GM18498 (cell line): ENCODE data around the gene PRKG1.

Source experiments
- ATAC-seq: cut with Tn5 transposase; IDR thresholded peaks from one replicate; pipeline ENCODE4 v1.9.1; 2021; ENCODE audit warnings: mild to moderate bottlenecking, moderate library complexity; ENCODE audit not compliant: unreplicated experiment

PRKG1 gene

DNA sequence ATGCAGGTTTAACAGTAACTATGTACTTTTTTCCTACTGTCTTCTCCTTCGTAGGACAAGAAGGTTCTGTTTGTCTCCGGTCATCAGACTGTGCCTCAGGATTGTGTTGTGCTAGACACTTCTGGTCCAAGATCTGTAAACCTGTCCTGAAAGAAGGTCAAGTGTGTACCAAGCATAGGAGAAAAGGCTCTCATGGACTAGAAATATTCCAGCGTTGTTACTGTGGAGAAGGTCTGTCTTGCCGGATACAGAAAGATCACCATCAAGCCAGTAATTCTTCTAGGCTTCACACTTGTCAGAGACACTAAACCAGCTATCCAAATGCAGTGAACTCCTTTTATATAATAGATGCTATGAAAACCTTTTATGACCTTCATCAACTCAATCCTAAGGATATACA is 1242.2 kb downstream of the PRKG1 start:
- no peak for ATAC-seq

DNA sequence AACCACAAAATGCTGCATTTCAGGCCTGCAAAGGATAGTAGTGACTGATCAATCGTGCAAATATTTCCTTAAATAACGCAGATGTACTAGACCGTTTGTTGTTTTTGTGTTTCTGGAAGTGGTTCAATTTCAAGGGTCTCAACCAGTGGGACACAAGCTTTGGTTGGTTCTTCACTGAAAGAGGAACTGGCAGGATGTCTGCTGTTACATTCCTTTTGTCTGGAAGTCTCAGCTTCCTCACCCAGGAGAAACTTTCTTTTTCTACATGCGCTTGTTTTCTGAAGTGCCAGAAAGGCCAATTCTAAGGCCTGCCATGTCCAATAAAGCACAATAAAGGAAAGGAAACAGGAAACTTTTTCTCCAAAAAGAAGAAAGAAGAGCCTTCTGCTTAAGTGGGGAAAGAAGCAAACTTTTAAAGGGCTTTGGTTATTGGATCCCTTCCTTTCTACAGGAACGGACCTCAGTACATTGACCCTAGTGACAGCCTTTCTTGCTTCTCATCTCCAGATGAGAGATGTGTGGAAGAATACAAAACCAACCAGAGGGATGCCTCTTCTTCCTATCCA is 1243.9 kb downstream of the PRKG1 start:
- no peak for ATAC-seq

DNA sequence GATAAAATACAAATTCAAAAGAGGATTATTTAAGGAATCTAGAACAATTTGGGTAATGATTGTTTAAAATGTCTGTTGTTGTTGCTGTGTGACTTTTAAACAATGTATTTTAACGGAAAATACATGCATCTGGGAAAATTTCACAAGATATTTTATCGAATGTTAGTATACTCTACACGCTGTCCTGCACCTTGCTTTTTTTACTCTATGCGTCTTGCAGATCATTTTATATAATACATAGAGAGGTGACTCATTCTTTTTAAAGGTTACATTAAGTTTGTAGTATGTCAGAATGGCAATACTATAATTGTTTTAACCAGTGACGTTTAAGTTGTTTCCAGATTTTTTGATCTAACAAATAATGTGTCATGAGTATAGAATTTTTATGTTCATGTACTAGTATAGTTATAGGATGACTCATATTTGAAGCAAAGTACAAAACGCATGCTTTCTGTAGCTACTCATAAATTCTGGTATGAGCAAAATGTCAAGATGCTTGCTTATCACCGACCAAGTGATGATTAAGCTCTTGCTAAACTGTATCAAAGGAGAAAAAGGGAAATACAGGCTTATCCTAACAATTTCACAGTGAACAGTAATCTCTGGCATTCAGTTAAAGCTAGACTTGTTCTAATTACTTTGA is 1244.7 kb downstream of the PRKG1 start:
- no peak for ATAC-seq

DNA sequence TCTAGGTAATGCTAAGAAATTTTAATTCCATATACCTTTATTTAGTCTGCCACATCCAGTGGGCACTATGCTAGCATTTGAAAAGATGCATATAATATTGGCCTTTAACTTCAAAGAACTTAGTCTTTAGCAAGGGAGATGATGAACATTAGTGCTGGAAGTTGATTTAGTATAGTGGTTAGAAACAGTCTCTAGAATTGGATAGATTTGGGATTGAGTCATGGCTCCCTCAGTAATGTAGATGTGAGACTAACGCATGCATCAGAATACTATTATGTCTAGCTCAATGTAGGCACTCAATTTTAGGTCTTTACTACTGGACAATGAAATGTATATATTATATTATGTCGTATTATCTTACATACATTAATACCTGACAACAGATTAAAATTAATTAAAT is 1245.6 kb downstream of the PRKG1 start:
- ATAC-seq = no peak

DNA sequence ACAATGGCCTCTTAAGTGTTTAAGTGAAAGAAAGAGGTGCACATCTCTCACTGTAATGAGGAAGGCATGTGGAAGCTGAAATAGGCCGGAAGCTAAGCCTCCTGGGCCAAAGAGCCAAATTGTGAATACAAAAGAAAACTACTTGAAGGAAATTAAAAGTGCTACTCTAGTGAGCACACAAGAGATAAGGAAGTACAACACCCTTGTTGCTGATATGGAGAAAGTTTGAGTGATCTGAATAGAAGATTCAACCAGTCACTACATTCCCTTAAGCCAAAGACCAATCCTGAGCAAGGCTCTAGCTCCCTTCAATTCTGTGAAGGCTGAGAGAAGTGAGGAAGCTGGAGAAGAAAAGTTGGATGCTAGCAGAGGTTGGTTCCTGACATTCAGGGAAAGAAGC is 1248.0 kb downstream of the PRKG1 start:
- no peak for ATAC-seq

DNA sequence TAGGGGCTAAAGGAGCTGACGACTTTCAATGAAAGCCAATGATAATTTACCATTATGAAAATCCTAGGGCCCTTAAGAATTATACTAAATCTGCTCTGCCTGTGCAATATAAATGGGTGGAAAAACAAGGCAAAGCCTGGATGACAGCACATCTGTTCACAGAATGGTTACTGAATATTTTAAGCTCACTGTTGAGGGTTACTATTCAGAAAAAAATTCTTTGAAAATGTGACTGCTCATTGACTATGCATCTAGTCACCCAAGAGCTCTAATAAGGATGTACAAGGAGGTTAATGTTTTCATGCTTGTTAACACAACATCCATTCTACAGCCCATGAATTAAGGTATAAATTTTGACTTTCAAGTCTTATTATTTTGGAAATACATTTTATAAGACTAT is 1248.6 kb downstream of the PRKG1 start:
- ATAC-seq = no peak

DNA sequence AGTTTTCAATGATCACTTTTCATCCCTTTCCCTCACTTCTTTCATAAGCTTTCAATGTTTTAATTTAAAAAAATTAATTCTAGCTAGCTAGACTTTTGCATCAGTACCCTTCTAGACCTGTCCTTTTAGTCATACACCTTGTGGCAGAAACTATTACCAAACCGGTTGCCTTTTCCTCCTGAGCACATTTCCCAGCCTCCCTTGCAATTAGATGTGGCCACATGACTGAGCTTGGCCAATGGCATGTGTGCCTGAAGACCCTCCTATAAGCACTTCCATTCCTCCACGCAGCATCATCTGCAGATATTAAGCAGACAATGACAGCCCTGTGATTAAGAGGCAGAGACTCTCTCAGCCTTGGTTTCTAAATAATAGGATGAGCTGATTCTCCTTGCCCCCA is 1252.1 kb downstream of the PRKG1 start:
- no peak for ATAC-seq

DNA sequence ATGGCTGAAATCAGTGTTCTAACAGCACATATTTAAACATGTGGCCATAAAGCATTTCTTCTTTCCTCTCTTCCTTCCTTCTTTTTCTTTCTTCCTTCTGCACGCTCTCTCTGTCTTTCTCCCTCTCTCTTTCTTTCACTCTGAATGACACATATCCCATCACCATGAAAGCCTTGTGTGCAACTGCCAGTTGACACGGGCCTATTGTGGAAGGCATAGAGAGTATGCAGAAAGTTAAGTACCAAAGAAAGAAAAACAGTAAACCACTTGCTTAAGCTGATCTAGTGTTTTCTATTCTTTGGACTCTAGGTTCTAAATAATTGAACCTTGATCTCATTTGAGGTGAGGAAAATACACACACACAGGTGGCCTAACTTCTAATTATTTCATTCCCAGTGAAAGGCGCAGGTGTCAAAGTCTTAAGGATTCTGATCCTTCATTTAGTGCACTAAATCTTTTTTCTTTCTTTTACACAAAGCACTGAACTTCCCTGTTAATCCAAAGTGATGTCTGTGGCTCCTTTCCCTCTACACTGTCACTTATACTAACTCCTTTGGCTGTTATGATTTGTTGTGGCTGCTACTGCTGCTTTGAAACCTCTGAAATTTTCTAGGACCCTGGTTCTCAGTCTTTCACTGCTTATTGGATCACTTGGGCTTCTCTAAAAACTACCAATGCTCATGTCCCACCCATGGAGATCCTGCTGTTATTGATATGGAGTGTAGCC is 1257.5 kb downstream of the PRKG1 start:
- ATAC-seq = no peak

DNA sequence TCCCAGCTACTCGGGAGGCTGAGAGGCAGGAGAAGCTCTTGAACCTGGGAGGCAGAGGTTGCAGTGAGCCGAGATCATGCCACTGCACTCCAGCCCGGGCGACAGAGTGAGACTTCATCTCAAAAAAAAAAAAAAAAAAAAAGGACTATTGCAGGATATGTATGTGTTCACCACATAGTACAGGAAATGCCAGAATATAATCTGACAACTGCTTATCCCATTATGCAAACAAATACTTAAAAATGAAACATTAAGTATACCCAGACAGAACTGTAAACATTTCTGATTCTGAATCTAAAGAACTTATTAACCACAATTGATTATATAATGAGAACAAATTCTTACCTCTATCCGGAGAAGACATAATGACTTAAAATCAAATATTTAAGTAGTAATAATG is 1258.5 kb downstream of the PRKG1 start:
- no peak for ATAC-seq

DNA sequence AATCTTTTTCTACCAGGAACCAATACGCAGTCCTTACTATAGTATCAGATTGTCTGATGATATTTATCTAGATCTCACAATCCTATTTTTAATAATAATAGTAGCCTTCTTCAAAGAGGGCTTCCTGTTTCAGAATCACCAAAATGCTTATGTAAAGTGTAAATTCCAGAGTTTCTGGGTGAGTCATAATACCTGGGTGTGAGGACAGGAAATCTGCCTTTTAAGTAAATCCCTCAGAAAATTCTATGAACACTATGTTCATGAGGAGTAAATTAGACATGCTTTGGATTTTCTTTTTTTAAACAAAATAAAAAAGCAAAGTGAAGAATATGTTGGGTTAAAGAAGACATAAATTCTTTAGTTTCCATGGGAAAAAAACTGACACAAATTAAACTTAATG is 1260.3 kb downstream of the PRKG1 start:
- no peak for ATAC-seq

DNA sequence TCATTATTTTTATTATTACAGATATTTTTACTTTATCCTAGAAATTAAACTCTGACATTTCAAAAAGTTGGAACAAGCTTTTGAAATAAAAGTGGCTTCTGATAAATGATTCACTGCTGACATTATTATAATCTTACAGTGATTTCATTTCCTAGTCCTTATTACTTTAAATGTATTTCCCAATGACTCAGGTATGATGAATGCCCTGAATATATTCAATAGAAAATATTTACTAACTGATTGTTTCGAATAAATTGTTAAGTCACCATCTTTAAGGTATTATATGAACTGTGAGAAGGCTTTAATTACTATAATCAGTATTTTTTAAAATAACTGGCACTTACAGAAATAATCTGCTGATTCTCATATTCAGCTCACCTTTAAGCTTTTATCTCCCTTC is 1261.4 kb downstream of the PRKG1 start:
- no peak for ATAC-seq

DNA sequence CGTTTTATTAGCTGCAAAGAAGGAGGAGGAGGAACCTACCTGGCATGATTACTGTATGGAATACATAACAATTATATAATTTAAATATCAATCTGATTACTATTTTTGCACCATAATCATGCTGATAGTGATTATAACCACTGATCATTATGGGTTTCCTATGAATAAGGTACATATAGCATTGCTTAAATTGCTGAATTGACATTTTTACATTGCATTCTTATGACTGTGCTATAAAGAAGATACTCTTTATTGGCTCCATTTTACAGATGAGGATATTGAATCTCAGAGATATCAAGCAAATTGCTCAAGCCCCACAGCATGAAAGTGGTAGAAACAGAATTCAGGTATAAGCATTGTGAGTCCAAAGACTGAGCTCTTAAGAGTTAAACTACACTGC is 1262.9 kb downstream of the PRKG1 start:
- ATAC-seq = no peak

DNA sequence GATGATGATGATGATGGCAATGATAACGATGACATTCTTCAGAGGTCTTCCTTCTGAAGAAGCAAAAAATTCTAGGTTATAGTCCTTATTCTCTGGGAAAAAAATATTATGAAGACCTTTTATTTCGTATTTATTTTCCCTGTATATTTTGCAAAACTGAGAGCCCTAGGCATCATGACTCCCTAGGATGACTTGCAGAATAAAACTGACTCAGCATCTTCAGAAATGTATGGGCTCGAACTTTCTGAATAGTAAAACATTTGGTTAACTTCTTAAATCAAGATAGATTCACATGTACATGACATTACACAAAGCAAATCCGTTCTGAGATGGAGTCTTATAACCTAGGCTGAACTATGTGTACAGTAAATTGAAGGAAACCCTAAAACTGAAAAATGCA is 1269.2 kb downstream of the PRKG1 start:
- ATAC-seq = no peak

DNA sequence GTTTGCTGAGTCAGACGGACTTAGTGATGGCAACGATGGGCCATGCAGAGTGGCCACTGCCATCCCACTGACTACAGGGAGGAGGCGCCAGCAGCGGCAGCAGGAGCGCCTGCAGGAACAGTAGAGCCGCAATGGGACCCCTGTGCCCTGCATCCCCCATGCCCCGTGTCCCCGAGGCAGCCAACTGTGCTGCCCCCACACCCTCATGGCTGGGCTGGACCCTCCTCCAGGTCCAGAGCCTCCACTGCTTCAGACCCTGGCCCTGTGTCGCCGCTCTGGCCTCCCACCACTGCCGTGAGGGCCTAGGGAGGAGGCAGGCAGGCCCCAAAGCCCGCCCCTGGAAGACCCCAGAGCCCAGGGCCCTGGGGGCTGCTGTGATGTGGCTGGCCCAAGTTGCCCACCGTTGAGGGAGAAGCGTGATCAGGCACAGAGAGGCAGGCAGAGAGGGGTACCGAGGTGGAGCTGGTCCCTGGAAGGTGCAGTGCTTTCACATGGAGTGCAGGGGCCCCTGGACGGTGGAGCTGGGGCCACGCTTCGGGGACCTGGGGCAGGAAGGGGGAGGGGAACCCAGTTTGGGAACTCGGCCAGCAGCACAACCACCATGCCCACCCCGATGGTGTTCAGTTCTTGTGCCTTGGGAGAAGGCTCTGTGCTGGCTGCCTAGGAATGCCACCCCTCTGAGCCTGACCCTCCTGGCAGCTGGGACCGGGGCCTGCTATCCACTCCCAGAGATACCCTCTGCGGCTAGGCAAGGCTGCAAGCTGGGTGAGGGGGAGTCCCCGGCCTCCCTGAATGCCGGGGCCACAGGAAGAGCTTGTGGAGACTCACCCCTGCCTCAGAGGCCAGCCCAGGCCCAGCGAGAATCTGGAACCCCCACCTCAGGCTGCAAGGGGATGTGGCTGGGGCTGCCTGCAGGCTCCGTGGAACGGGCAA is 1272.4 kb downstream of the PRKG1 start:
- ATAC-seq = no peak

DNA sequence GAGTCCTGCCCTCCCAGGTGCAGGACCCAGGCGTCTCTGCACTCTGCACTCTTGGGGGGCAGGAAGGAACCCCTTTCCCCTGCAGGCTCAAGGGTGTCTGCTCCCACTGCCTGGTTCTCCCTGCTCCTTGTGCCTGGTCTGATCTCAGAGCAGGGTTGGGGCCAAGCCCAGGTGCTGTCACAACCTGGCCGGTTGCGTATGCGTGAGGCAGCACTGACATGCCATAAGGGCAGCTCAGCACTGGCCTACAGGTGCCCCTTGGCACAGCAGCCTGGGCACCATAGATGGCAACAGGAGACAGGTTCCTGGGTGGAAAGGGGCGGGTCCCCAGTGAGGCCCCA is 1273.0 kb downstream of the PRKG1 start:
- no peak for ATAC-seq
